Gastroesophageal sphincter (tissue), 4 donors: ENCODE data around the gene SH3RF3. TPM values are rescaled to one million over a fixed set of nuclear protein-coding genes. Genes with fewer than 3 reads are reported as not detected.

Experiments used
- ATAC-seq: fragments of 150-250 bp; one replicate; pipeline ENCODE4 v1.9.1; 2016; ENCODE audit warnings: mild to moderate bottlenecking, moderate library complexity
- H3K27ac ChIP-seq, 4 donors: fragments of 200-600 bp; sonication (generic) in 3 of 4; 1 replicate in 3 of 4; 2 replicates in 1 of 4; pipeline ENCODE4 v1.5.1; 2016 to 2019
- H3K27me3 ChIP-seq: fragments of 200-600 bp; sonication (generic); one replicate; pipeline ENCODE4 v1.5.1; 2019
- H3K36me3 ChIP-seq, 2 donors: fragments of 200-600 bp; sonication (generic); one replicate each; pipeline ENCODE4 v1.5.1; 2019; ENCODE audit warnings: control low read depth in 1 of 2
- H3K4me1 ChIP-seq, 3 donors: fragments of 200-600 bp; sonication (generic); 1 replicate in 2 of 3; 2 replicates in 1 of 3; pipeline ENCODE4 v1.5.1; 2016 to 2019; ENCODE audit warnings: control low read depth in 2 of 3
- H3K4me3 ChIP-seq, 2 donors: fragments of 200-600 bp; sonication (generic); one replicate each; pipeline ENCODE4 v1.5.1; 2019; ENCODE audit warnings: mild to moderate bottlenecking in 1 of 2, moderate library complexity in 1 of 2
- H3K9me3 ChIP-seq, 3 donors: fragments of 200-600 bp; sonication (generic); one replicate each; pipeline ENCODE4 v1.5.1; 2017 to 2019; ENCODE audit warnings: control low read depth in 2 of 3
- CTCF ChIP-seq, 4 experiments: fragments of 200-600 bp in 2 of 4; fragments of 450-650 bp in 2 of 4; sonication (generic) in 1 of 4; IDR thresholded peaks; one replicate each; pipeline ENCODE4 v1.5.1; 2017 to 2019; ENCODE audit warnings: antibody characterized with exemption in 4 of 4, mild to moderate bottlenecking in 2 of 4, moderate library complexity in 2 of 4
- EP300 ChIP-seq: sonication (generic); formaldehyde crosslinking; IDR thresholded peaks from one replicate; pipeline ENCODE4 v1.6.1; 2017; ENCODE audit warnings: antibody characterized with exemption, mild to moderate bottlenecking
- POLR2A ChIP-seq, 2 donors: fragments of 450-650 bp; IDR thresholded peaks; one replicate each; pipeline ENCODE4 v1.6.1; 2017; ENCODE audit warnings: antibody characterized with exemption in 2 of 2, mild to moderate bottlenecking in 2 of 2, moderate library complexity in 1 of 2
- POLR2AphosphoS5 ChIP-seq: sonication (generic); formaldehyde crosslinking; IDR thresholded peaks from one replicate; pipeline ENCODE4 v1.6.1; 2017; ENCODE audit warnings: antibody characterized with exemption
- WGBS, 2 donors: methylation state at CpG; one replicate each; pipeline ENCODE4 v1.1.5; 2018; ENCODE audit warnings: low coverage in 1 of 2; 5-methylcytosine and 5-hydroxymethylcytosine counted together
- total RNA-seq, 4 donors: library from RNA; depleted of rRNA; stranded (reverse); fragments of >200 nt; gene quantifications; one replicate each; pipeline ENCODE4 v1.1.0, GENCODE V29; 2016

Gene SH3RF3
- total RNA-seq, 4 donors from 2014 or later: 10.1 to 15.8 (median 13.2) TPM

DNA sequence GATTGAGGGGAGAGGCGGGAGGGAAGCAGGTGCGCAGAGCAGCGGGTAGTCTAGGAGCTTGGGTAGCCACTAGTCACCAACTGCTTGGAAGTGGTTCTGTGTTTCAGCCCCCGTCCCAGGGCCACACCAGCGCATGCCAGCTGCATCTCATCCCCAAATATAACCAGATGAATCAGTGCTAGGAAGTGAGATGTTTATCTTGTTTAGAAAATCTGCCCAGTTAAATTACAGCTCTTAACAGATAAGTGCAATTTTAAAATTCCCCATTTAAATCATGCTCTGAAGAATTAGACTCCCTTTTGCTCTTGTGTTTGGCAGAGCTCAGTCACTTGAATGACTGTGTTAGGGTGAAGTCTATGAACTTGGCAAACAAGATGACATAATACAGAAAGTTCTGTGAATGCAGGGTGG is 291.0 kb downstream of the SH3RF3 start:
- 41 to 69% methylated on average over 2 to 5 of the region's 5 CpGs for WGBS, 2 donors
- no peak for TF ChIP-seq CTCF (IDR thresholded peaks at IDR 0.05)
- no peak for TF ChIP-seq POLR2A (IDR thresholded peaks at IDR 0.05)
- TF ChIP-seq EP300: no peak
- no peak for TF ChIP-seq POLR2AphosphoS5
- H3K4me1 ChIP-seq: peaks cover 0 to 20% (median 0%) of the 10 kb centered on the region in 3 donors
- H3K27ac ChIP-seq: peak overlapping the region in 1 of 4 donors; percentile 29
- no peak overlapping the region for H3K4me3 ChIP-seq
- H3K36me3 ChIP-seq: peaks cover 0 to 15% of the 10 kb centered on the region in 2 donors
- no peak for ATAC-seq
- H3K9me3 ChIP-seq: no peaks in the 10 kb centered on the region
- H3K27me3 ChIP-seq: no peaks in the 10 kb centered on the region

GRCh38 chr2:109421101-109421500 is 292.1 kb downstream of the SH3RF3 start:
- Histone ChIP-seq H3K36me3 (peaks cover 0 to 15% of the 10 kb centered on the region in 2 donors), H3K4me1 (peaks cover 0 to 20% (median 0%) of the 10 kb centered on the region in 3 donors), H3K9me3 (no peaks in the 10 kb centered on the region), H3K4me3 (no peak overlapping the region), H3K27me3 (no peaks in the 10 kb centered on the region), H3K27ac (no peak overlapping the region)
- WGBS, 2 donors: no CpG with 5 or more reads among the region's 3 CpGs
- TF ChIP-seq EP300 (no peak), POLR2AphosphoS5 (no peak), CTCF (IDR thresholded peaks at IDR 0.05) (no peak), POLR2A (IDR thresholded peaks at IDR 0.05) (no peak)
- no peak for ATAC-seq

DNA sequence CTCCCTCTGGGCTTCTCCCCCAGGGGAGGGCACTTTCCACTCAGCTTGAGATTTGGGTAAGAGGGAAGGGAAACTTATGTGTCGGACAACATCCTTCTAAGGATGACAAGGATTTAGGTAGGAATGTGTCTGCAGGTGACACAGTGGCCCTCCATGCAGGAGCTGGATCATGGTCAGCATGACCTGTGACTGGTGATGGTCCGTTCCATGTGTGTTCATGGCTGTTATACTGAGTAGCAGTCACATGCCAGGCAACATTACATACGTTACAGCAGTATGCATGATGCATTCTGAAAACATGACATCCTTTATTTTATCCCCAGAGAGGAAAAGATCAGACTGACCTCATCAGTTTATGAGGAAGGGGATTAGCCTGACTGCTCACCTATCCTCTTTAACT is 292.6 kb downstream of the SH3RF3 start:
- H3K27ac ChIP-seq: no peak overlapping the region
- H3K4me3 ChIP-seq: no peak overlapping the region
- H3K4me1 ChIP-seq: peaks cover 0 to 20% (median 0%) of the 10 kb centered on the region in 3 donors
- TF ChIP-seq POLR2AphosphoS5 (no peak), EP300 (no peak), POLR2A (IDR thresholded peaks at IDR 0.05) (no peak), CTCF (IDR thresholded peaks at IDR 0.05) (no peak)
- H3K9me3 ChIP-seq: no peaks in the 10 kb centered on the region
- peaks cover 0 to 15% of the 10 kb centered on the region in 2 donors for H3K36me3 ChIP-seq
- ATAC-seq: no peak
- no peaks in the 10 kb centered on the region for H3K27me3 ChIP-seq
- WGBS, 2 donors: 100% methylated on average over 1 to 3 of the region's 3 CpGs

- H3K27me3 ChIP-seq: no peaks in the 10 kb centered on the region
- 88 to 95% methylated on average over 5 to 6 of the region's 10 CpGs for WGBS, 2 donors
- no peak for TF ChIP-seq POLR2A (IDR thresholded peaks at IDR 0.05)
- no peak for TF ChIP-seq EP300
- TF ChIP-seq POLR2AphosphoS5: no peak
- TF ChIP-seq CTCF (IDR thresholded peaks at IDR 0.05): no peak
- peaks cover 0 to 15% of the 10 kb centered on the region in 2 donors for H3K36me3 ChIP-seq
- no peaks in the 10 kb centered on the region for H3K9me3 ChIP-seq
- H3K4me1 ChIP-seq: peaks cover 0 to 20% (median 0%) of the 10 kb centered on the region in 3 donors
- H3K4me3 ChIP-seq: no peak overlapping the region
- ATAC-seq: no peak
- no peak overlapping the region for H3K27ac ChIP-seq
Measured at GRCh38 chr2:109422071-109422757, 293.2 kb downstream of the SH3RF3 start.
